Neural cell (in vitro differentiated cells): ENCODE data around the gene PHKA2. TPM values are rescaled to one million over a fixed set of nuclear protein-coding genes. Genes with fewer than 3 reads are reported as not detected.

Experiments used
- H2AFZ ChIP-seq: fragments of 200-600, 300-800 bp; sonication (generic), shearing (Covaris generic); 2 replicates; pipeline ENCODE4 v1.6.0; 2014; ENCODE audit warnings: low read depth, mild to moderate bottlenecking, antibody characterized with exemption, low read length, moderate library complexity
- H3F3A ChIP-seq: fragments of 200-600 bp; shearing (Covaris generic); 2 replicates; pipeline ENCODE4 v1.6.1; 2016; ENCODE audit warnings: mild to moderate bottlenecking, moderate library complexity, mixed read lengths, antibody characterized with exemption, low read length; ENCODE audit not compliant: insufficient read depth, poor library complexity, severe bottlenecking
- H3K27ac ChIP-seq: fragments of 200-600, 300-800 bp; sonication (generic), shearing (Covaris generic); 2 replicates; pipeline ENCODE4 v1.5.1; 2014; ENCODE audit warnings: mild to moderate bottlenecking, low read length, moderate library complexity
- H3K27me3 ChIP-seq: fragments of 300-800, 200-600 bp; sonication (generic), shearing (Covaris generic); 2 replicates; pipeline ENCODE4 v1.6.0; 2014; ENCODE audit warnings: mild to moderate bottlenecking, low read depth, low read length, moderate library complexity; ENCODE audit not compliant: insufficient read depth
- H3K36me3 ChIP-seq: fragments of 300-800, 200-600 bp; sonication (generic), shearing (Covaris generic); 2 replicates; pipeline ENCODE4 v1.5.1; 2014; ENCODE audit warnings: mild to moderate bottlenecking, antibody characterized with exemption, low read length, moderate library complexity; ENCODE audit not compliant: insufficient read depth
- H3K4me2 ChIP-seq: fragments of 300-800, 200-600 bp; sonication (generic), shearing (Covaris generic); 2 replicates; pipeline ENCODE4 v1.6.0; 2014; ENCODE audit warnings: mild to moderate bottlenecking, low read length
- H3K4me3 ChIP-seq: fragments of 300-800, 200-600 bp; sonication (generic), shearing (Covaris generic); 2 replicates; pipeline ENCODE4 v1.5.1; 2014; ENCODE audit warnings: mild to moderate bottlenecking, low read length, moderate library complexity
- H3K79me2 ChIP-seq: fragments of 200-600 bp; shearing (Covaris generic); replicated peaks from 2 replicates; pipeline ENCODE4 v1.6.0; 2014; ENCODE audit warnings: mild to moderate bottlenecking, low read length, moderate library complexity; ENCODE audit not compliant: insufficient read depth
- H3K9ac ChIP-seq: fragments of 300-800, 200-600 bp; sonication (generic), shearing (Covaris generic); 2 replicates; pipeline ENCODE4 v1.6.1; 2016; ENCODE audit warnings: mild to moderate bottlenecking, low read length, mixed read lengths
- H3K9me2 ChIP-seq: fragments of 200-600 bp; shearing (Covaris generic); 2 replicates; pipeline ENCODE4 v1.6.1; 2016; ENCODE audit warnings: mild to moderate bottlenecking, low read length, mixed read lengths; ENCODE audit not compliant: insufficient read depth
- H3K9me3 ChIP-seq: fragments of 200-600, 300-800 bp; sonication (generic), shearing (Covaris generic); 2 replicates; pipeline ENCODE4 v1.6.1; 2016; ENCODE audit warnings: mild to moderate bottlenecking, mixed run types, low read length, moderate library complexity, mixed read lengths
- H4K20me1 ChIP-seq: fragments of 200-600 bp; shearing (Covaris generic); 2 replicates; pipeline ENCODE4 v1.6.1; 2016; ENCODE audit warnings: mild to moderate bottlenecking, mixed run types; ENCODE audit not compliant: insufficient read depth
- EP300 ChIP-seq: fragments of 450-650 bp; conservative IDR thresholded peaks from 2 replicates; pipeline ENCODE4 v1.6.1; 2014; ENCODE audit warnings: antibody characterized with exemption, mild to moderate bottlenecking, moderate library complexity; ENCODE audit not compliant: poor library complexity, severe bottlenecking
- EZH2 ChIP-seq: fragments of 200-600, 300-800 bp; shearing (Covaris generic), sonication (generic); IDR thresholded peaks from 2 replicates; pipeline ENCODE4 v1.6.1; 2014; ENCODE audit warnings: antibody characterized with exemption, low read length, borderline replicate concordance, mild to moderate bottlenecking; ENCODE audit not compliant: insufficient read depth, poor library complexity, severe bottlenecking
- MXI1 ChIP-seq: fragments of 450-650 bp; conservative IDR thresholded peaks from 2 replicates; pipeline ENCODE4 v1.6.1; 2014; ENCODE audit warnings: antibody characterized with exemption, mild to moderate bottlenecking; ENCODE audit not compliant: poor library complexity, severe bottlenecking
- POLR2AphosphoS5 ChIP-seq: IDR thresholded peaks from 2 replicates; pipeline ENCODE4 v1.6.1; 2012
- RAD21 ChIP-seq: fragments of 450-650 bp; conservative IDR thresholded peaks from 2 replicates; pipeline ENCODE4 v1.6.1; 2014; ENCODE audit warnings: antibody characterized with exemption, mild to moderate bottlenecking, moderate library complexity
- SMC3 ChIP-seq: fragments of 450-650 bp; conservative IDR thresholded peaks from 2 replicates; pipeline ENCODE4 v1.6.1; 2014; ENCODE audit warnings: antibody characterized with exemption, mild to moderate bottlenecking, moderate library complexity; ENCODE audit not compliant: poor library complexity
- TAF1 ChIP-seq: IDR thresholded peaks from 2 replicates; pipeline ENCODE4 v1.6.1; 2012; ENCODE audit warnings: low read depth
- polyA plus RNA-seq: library from polyadenylated mRNA; depleted of rRNA; stranded (reverse); fragments of >200 nt; gene quantifications from 2 replicates; pipeline ENCODE4 v1.2.3, GENCODE V29; 2014
- TF ChIP-seq, protein P1 (sequence below): IDR thresholded peaks from 2 replicates; pipeline ENCODE4 v1.6.1; 2012; ENCODE audit warnings: borderline replicate concordance
- TF ChIP-seq, protein P2 (sequence below): fragments of 450-650 bp; IDR thresholded peaks from 2 replicates; pipeline ENCODE4 v1.5.1; 2014; ENCODE audit warnings: antibody characterized with exemption, mild to moderate bottlenecking, moderate library complexity; ENCODE audit not compliant: poor library complexity, severe bottlenecking

The PHKA2 gene
- polyA plus RNA-seq, 1 donor from 2014 or later, result 9.6 TPM

DNA sequence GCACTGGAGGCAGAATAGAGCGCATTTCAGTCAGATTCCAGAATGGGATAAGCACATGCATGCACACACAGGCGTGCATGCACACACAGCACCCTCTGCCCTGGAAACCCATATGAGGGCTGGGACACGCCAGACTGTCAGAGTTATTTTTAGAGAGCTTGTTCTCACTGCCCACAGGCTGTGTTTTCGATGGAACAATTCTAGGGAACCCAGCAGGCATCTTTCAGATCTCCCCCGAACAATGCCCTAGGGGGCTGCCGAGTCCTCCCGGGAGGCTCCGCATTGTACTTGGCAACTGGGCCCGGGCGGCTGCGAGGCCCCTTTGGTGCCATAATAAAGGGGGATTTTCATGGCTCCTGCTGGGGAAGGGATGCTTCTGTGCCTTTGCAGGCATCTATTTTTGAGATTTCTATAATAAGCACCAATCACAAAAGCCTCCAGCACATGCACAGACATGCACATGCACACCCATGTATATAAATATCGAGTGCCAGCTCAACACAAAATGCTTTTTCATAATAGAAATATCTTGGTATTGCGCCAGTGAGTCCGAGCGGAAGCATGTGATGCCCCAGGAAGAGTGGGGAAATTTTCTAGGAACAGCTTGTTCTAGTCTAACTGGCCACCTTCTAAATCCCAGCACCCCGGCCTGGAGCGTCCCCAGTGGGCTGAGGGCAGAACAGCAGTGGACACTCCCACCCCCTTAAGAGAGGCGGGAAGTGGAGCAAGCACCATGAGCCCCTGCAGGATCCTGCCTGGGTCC is 88.5 kb downstream of the PHKA2 start:
- no peaks in the 10 kb centered on the region for H3K79me2 ChIP-seq
- no peaks in the 10 kb centered on the region for H3K9me2 ChIP-seq
- H3K36me3 ChIP-seq, result no peaks in the 10 kb centered on the region
- no peak overlapping the region for H3K4me2 ChIP-seq
- no peak overlapping the region for H3K9ac ChIP-seq
- TF ChIP-seq, protein P1, sequence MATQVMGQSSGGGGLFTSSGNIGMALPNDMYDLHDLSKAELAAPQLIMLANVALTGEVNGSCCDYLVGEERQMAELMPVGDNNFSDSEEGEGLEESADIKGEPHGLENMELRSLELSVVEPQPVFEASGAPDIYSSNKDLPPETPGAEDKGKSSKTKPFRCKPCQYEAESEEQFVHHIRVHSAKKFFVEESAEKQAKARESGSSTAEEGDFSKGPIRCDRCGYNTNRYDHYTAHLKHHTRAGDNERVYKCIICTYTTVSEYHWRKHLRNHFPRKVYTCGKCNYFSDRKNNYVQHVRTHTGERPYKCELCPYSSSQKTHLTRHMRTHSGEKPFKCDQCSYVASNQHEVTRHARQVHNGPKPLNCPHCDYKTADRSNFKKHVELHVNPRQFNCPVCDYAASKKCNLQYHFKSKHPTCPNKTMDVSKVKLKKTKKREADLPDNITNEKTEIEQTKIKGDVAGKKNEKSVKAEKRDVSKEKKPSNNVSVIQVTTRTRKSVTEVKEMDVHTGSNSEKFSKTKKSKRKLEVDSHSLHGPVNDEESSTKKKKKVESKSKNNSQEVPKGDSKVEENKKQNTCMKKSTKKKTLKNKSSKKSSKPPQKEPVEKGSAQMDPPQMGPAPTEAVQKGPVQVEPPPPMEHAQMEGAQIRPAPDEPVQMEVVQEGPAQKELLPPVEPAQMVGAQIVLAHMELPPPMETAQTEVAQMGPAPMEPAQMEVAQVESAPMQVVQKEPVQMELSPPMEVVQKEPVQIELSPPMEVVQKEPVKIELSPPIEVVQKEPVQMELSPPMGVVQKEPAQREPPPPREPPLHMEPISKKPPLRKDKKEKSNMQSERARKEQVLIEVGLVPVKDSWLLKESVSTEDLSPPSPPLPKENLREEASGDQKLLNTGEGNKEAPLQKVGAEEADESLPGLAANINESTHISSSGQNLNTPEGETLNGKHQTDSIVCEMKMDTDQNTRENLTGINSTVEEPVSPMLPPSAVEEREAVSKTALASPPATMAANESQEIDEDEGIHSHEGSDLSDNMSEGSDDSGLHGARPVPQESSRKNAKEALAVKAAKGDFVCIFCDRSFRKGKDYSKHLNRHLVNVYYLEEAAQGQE, result no peak
- TF ChIP-seq, protein P2, sequence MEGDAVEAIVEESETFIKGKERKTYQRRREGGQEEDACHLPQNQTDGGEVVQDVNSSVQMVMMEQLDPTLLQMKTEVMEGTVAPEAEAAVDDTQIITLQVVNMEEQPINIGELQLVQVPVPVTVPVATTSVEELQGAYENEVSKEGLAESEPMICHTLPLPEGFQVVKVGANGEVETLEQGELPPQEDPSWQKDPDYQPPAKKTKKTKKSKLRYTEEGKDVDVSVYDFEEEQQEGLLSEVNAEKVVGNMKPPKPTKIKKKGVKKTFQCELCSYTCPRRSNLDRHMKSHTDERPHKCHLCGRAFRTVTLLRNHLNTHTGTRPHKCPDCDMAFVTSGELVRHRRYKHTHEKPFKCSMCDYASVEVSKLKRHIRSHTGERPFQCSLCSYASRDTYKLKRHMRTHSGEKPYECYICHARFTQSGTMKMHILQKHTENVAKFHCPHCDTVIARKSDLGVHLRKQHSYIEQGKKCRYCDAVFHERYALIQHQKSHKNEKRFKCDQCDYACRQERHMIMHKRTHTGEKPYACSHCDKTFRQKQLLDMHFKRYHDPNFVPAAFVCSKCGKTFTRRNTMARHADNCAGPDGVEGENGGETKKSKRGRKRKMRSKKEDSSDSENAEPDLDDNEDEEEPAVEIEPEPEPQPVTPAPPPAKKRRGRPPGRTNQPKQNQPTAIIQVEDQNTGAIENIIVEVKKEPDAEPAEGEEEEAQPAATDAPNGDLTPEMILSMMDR, result no peak
- no peaks in the 10 kb centered on the region for H3K9me3 ChIP-seq
- H2AFZ ChIP-seq, result no peak overlapping the region
- H3K27me3 ChIP-seq, result no peaks in the 10 kb centered on the region
- no peaks in the 10 kb centered on the region for H3F3A ChIP-seq
- no peaks in the 10 kb centered on the region for H4K20me1 ChIP-seq
- H3K4me3 ChIP-seq, result no peak overlapping the region
- no peak overlapping the region for H3K27ac ChIP-seq

DNA sequence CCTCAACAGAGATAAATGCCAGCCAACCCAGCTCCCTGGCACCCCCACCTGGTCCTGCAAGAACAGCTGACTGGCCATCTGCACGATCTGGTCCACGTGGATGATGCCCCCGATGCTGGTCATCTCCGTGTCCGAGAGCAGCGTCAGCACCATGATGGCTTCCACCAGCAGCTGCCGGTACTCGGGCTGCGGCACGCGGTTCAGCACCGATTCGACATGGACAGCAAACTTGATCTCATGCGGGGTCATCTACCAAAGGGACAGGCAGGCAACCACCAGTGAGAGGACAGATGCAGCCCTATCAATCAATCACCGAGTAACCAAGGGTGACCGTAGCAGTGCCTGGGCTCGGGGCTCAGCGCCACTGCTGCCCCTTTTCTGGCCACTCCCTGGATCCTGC is 89.8 kb downstream of the PHKA2 start:
- no peak for TF ChIP-seq TAF1
- TF ChIP-seq, protein P1, result no peak
- no peak for TF ChIP-seq SMC3
- no peak for TF ChIP-seq POLR2AphosphoS5
- no peak for TF ChIP-seq MXI1
- no peak for TF ChIP-seq EP300
- TF ChIP-seq RAD21, result no peak
- TF ChIP-seq EZH2, result no peak
- TF ChIP-seq, protein P2, result no peak
- H3K27ac ChIP-seq, result no peak overlapping the region
- H3K9me3 ChIP-seq, result no peaks in the 10 kb centered on the region

More for the DNA sequence above, 89.8 kb downstream of the PHKA2 start:
- Histone ChIP-seq H3K27me3 (no peaks in the 10 kb centered on the region), H2AFZ (no peak overlapping the region), H3K36me3 (no peaks in the 10 kb centered on the region), H3K4me3 (no peak overlapping the region), H3K79me2 (no peaks in the 10 kb centered on the region), H4K20me1 (no peaks in the 10 kb centered on the region), H3K4me2 (no peak overlapping the region), H3K9ac (no peak overlapping the region), H3F3A (no peaks in the 10 kb centered on the region), H3K9me2 (no peaks in the 10 kb centered on the region)
